ENCODE results near the gene TUBB4B. TPM values are rescaled to one million over a fixed set of nuclear protein-coding genes. Genes with fewer than 3 reads are reported as not detected.

TUBB4B gene
- polyA plus RNA-seq, 2 donors = 415 to 578 TPM

GRCh38 chr9:137225699-137226331 lies 15.3 kb upstream of the TUBB4B start:
- Histone ChIP-seq H3K4me3 (ENCODE audit: low read depth in 1 of 2, low read length in 2 of 2) (peak overlapping the region; percentile 64 to 66), H3K27ac (ENCODE audit: low read depth in 2 of 2, low read length in 1 of 2) (peak overlapping the region; percentile 93 to 94), H3K36me3 (ENCODE audit: control insufficient read depth in 2 of 2, insufficient read depth in 2 of 2, low read length in 1 of 2) (peaks cover 0 to 8% of the 10 kb centered on the region in 2 donors), H3K27me3 (ENCODE audit: control insufficient read depth in 1 of 2, insufficient read depth in 2 of 2, low read length in 2 of 2) (no peaks in the 10 kb centered on the region), H3K9me3 (ENCODE audit: control insufficient read depth in 2 of 2, insufficient read depth in 1 of 2, low read depth in 1 of 2, low read length in 1 of 2) (no peaks in the 10 kb centered on the region), H3K4me1 (ENCODE audit: control insufficient read depth in 2 of 2, insufficient read depth in 2 of 2, low read length in 1 of 2) (peaks cover 3 to 25% of the 10 kb centered on the region in 2 donors)
- 74 to 78% methylated on average over 20 to 21 of the region's 21 CpGs for WGBS, 2 donors

GRCh38 chr9:137226338-137227053 lies 14.6 kb upstream of the TUBB4B start:
- H3K4me1 ChIP-seq (ENCODE audit: control insufficient read depth in 2 of 2, insufficient read depth in 2 of 2, low read length in 1 of 2) = peaks cover 3 to 25% of the 10 kb centered on the region in 2 donors
- no peaks in the 10 kb centered on the region for H3K9me3 ChIP-seq (ENCODE audit: control insufficient read depth in 2 of 2, insufficient read depth in 1 of 2, low read depth in 1 of 2, low read length in 1 of 2)
- peaks cover 0 to 8% of the 10 kb centered on the region in 2 donors for H3K36me3 ChIP-seq (ENCODE audit: control insufficient read depth in 2 of 2, insufficient read depth in 2 of 2, low read length in 1 of 2)
- no peaks in the 10 kb centered on the region for H3K27me3 ChIP-seq (ENCODE audit: control insufficient read depth in 1 of 2, insufficient read depth in 2 of 2, low read length in 2 of 2)
- WGBS, 2 donors = 52 to 60% methylated on average over 18 of the region's 18 CpGs
- peak overlapping the region; percentile 93 to 94 for H3K27ac ChIP-seq (ENCODE audit: low read depth in 2 of 2, low read length in 1 of 2)
- peak overlapping the region; percentile 64 to 66 for H3K4me3 ChIP-seq (ENCODE audit: low read depth in 1 of 2, low read length in 2 of 2)

- Histone ChIP-seq H3K36me3 (ENCODE audit: control insufficient read depth in 2 of 2, insufficient read depth in 2 of 2, low read length in 1 of 2) (peaks cover 0 to 8% of the 10 kb centered on the region in 2 donors), H3K27me3 (ENCODE audit: control insufficient read depth in 1 of 2, insufficient read depth in 2 of 2, low read length in 2 of 2) (no peaks in the 10 kb centered on the region), H3K27ac (ENCODE audit: low read depth in 2 of 2, low read length in 1 of 2) (peak within 1 kb of the TSS; percentile 93 to 94), H3K4me3 (ENCODE audit: low read depth in 1 of 2, low read length in 2 of 2) (peak within 1 kb of the TSS; percentile 64 to 66), H3K4me1 (ENCODE audit: control insufficient read depth in 2 of 2, insufficient read depth in 2 of 2, low read length in 1 of 2) (peaks cover 3 to 25% of the 10 kb centered on the region in 2 donors), H3K9me3 (ENCODE audit: control insufficient read depth in 2 of 2, insufficient read depth in 1 of 2, low read depth in 1 of 2, low read length in 1 of 2) (no peaks in the 10 kb centered on the region)
- 22 to 28% methylated on average over 25 of the region's 25 CpGs for WGBS, 2 donors
Measured at GRCh38 chr9:137227054-137227852, 13.8 kb upstream of the TUBB4B start, which contains the start of gene RNF224. Gene RNF224, plus strand, starts transcription at chr9:137227502. Its CDS starts 834 bp downstream, at chr9:137228336.

DNA sequence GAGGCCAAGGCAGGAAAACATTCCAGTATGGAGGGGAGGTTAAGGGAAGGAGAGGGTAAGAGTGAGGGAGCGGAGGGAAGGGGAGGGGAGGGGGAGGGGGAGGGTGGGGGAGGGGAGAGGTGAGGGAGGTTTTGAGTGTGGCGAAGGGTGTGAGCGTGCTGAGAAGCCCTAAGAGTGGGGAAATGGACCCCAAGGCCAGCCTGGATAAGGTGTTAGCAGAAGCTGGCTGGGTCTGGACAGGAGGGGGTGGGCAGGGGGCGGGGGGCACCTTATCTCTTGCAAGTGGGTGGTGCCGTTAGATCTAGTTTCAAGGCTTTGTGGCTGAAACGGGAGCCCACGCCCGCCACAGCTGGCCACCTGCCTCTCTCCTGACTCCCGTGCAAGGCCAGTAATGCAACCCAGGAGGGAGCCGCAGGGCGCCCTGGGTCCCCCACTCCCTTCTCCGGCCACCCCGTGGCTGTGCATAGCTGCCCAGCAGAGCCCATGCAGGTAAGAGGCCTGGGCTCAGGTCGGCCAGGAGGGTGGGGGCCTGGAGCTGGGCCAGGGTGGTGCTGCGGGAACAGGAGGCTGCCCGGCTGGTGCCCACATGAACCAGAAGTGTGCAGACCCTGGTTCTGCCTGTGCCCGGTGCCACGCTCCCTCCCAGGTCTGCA lies 13.1 kb upstream of the TUBB4B start:
- Histone ChIP-seq H3K4me1 (ENCODE audit: control insufficient read depth in 2 of 2, insufficient read depth in 2 of 2, low read length in 1 of 2) (peaks cover 3 to 21% of the 10 kb centered on the region in 2 donors), H3K9me3 (ENCODE audit: control insufficient read depth in 2 of 2, insufficient read depth in 1 of 2, low read depth in 1 of 2, low read length in 1 of 2) (no peaks in the 10 kb centered on the region), H3K27me3 (ENCODE audit: control insufficient read depth in 1 of 2, insufficient read depth in 2 of 2, low read length in 2 of 2) (no peaks in the 10 kb centered on the region), H3K27ac (ENCODE audit: low read depth in 2 of 2, low read length in 1 of 2) (peak overlapping the region; percentile 93 to 94), H3K36me3 (ENCODE audit: control insufficient read depth in 2 of 2, insufficient read depth in 2 of 2, low read length in 1 of 2) (peaks cover 0 to 8% of the 10 kb centered on the region in 2 donors), H3K4me3 (ENCODE audit: low read depth in 1 of 2, low read length in 2 of 2) (no peak overlapping the region)
- 31 to 36% methylated on average over 12 to 18 of the region's 18 CpGs for WGBS, 2 donors

- 44 to 64% methylated on average over 27 to 29 of the region's 29 CpGs for WGBS, 2 donors
- Histone ChIP-seq H3K4me3 (ENCODE audit: low read depth in 1 of 2, low read length in 2 of 2) (no peak overlapping the region), H3K27me3 (ENCODE audit: control insufficient read depth in 1 of 2, insufficient read depth in 2 of 2, low read length in 2 of 2) (no peaks in the 10 kb centered on the region), H3K9me3 (ENCODE audit: control insufficient read depth in 2 of 2, insufficient read depth in 1 of 2, low read depth in 1 of 2, low read length in 1 of 2) (no peaks in the 10 kb centered on the region), H3K27ac (ENCODE audit: low read depth in 2 of 2, low read length in 1 of 2) (peak overlapping the region in 1 of 2 donors; percentile 50), H3K36me3 (ENCODE audit: control insufficient read depth in 2 of 2, insufficient read depth in 2 of 2, low read length in 1 of 2) (peaks cover 0 to 8% of the 10 kb centered on the region in 2 donors), H3K4me1 (ENCODE audit: control insufficient read depth in 2 of 2, insufficient read depth in 2 of 2, low read length in 1 of 2) (peaks cover 3 to 21% of the 10 kb centered on the region in 2 donors)
Measured at GRCh38 chr9:137228506-137228967, 12.6 kb upstream of the TUBB4B start.

DNA sequence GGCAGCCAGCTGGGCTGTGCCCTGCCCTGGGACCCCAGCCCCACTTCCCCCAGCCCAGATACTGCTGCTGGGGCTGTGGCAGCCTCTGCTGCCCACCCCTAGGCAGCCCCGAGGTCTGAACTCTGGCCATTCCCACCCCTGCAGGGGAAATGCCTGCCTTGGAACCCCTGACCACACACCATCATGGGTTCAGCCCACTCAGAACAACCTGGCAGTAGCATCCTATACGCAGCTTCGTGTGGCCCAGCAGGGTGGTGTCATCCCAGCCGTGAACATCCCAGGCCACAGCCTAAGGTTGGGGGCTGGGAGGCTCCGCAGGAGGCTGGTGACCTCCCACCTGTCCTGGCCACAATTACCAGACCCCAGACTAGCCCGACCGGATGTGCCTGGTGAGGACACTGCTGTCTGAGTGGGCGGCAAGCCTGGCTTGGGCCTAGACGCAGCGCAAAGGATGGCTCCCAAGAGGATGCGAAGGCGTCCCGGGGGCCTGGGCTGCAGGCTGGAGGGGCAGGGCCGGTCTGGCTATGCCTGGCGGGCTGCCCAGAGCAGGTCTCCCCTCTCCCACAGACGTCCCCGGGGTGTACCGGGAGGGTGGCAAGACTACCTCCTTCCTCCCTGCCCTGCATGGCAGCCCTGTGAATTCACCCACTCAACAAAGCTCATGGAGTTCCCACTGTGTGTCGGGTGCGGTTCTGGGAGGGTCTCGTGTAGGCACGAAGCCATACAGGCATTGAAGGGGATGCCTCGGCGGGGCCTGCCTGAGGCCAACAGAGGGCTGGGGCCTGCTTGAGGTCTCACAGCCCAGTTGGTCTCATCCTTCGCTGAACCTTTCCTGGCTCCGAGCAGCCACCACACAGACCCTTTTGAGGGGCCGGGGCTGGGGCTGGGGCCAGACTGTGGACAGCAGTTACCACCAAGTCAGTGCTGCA lies 11.9 kb upstream of the TUBB4B start:
- Histone ChIP-seq H3K4me3 (ENCODE audit: low read depth in 1 of 2, low read length in 2 of 2) (no peak overlapping the region), H3K4me1 (ENCODE audit: control insufficient read depth in 2 of 2, insufficient read depth in 2 of 2, low read length in 1 of 2) (peaks cover 3 to 17% of the 10 kb centered on the region in 2 donors), H3K36me3 (ENCODE audit: control insufficient read depth in 2 of 2, insufficient read depth in 2 of 2, low read length in 1 of 2) (peaks cover 0 to 8% of the 10 kb centered on the region in 2 donors), H3K27ac (ENCODE audit: low read depth in 2 of 2, low read length in 1 of 2) (peak overlapping the region in 1 of 2 donors; percentile 1), H3K27me3 (ENCODE audit: control insufficient read depth in 1 of 2, insufficient read depth in 2 of 2, low read length in 2 of 2) (no peaks in the 10 kb centered on the region), H3K9me3 (ENCODE audit: control insufficient read depth in 2 of 2, insufficient read depth in 1 of 2, low read depth in 1 of 2, low read length in 1 of 2) (no peaks in the 10 kb centered on the region)
- WGBS, 2 donors = 64 to 67% methylated on average over 27 of the region's 27 CpGs

GRCh38 chr9:137229903-137230704 lies 11.0 kb upstream of the TUBB4B start:
- no peaks in the 10 kb centered on the region for H3K9me3 ChIP-seq (ENCODE audit: control insufficient read depth in 2 of 2, insufficient read depth in 1 of 2, low read depth in 1 of 2, low read length in 1 of 2)
- H3K27me3 ChIP-seq (ENCODE audit: control insufficient read depth in 1 of 2, insufficient read depth in 2 of 2, low read length in 2 of 2) = no peaks in the 10 kb centered on the region
- no peak overlapping the region for H3K4me3 ChIP-seq (ENCODE audit: low read depth in 1 of 2, low read length in 2 of 2)
- H3K36me3 ChIP-seq (ENCODE audit: control insufficient read depth in 2 of 2, insufficient read depth in 2 of 2, low read length in 1 of 2) = peaks cover 0 to 8% of the 10 kb centered on the region in 2 donors
- 48 to 55% methylated on average over 27 to 31 of the region's 31 CpGs for WGBS, 2 donors
- no peak overlapping the region for H3K27ac ChIP-seq (ENCODE audit: low read depth in 2 of 2, low read length in 1 of 2)
- peaks cover 3 to 17% of the 10 kb centered on the region in 2 donors for H3K4me1 ChIP-seq (ENCODE audit: control insufficient read depth in 2 of 2, insufficient read depth in 2 of 2, low read length in 1 of 2)
